HG02798 (cell line): ENCODE measurements around the gene TBX15.

Source experiments
- ATAC-seq: cut with Tn5 transposase; IDR thresholded peaks from one replicate; pipeline ENCODE4 v1.9.1; 2021; ENCODE audit warnings: mild to moderate bottlenecking; ENCODE audit not compliant: unreplicated experiment, poor library complexity

TBX15 gene

DNA sequence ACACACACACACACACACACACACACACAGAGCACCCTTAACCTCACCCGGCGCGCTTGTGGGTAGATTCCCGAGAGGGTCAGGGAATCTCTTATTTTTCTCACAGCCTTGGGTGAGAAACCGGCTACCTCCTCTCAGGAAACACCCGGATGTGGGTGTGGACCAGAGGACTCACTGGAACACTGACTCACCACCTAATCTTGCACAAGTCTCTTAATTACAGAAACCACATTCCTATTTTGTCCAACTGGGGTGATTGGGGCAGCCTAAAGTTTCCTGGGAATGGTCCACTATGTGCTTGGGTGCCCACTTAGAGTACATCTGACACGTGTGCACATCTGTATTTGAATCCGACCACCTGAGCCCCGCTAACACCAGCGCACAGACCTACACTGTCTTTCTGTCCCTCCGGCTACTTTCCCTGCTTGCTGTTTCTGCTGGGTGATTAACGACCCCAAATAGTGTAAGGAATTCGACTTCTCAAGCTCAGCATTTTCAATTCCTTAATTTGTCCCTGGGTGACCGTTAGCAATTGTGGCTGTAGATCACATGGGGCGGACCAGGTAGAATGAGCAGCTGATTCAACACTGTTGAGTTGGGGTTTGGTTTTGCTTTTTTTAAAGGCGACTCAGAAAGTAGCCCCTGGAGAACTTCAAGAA lies 14.0 kb upstream of the TBX15 start:
- ATAC-seq, result no peak

DNA sequence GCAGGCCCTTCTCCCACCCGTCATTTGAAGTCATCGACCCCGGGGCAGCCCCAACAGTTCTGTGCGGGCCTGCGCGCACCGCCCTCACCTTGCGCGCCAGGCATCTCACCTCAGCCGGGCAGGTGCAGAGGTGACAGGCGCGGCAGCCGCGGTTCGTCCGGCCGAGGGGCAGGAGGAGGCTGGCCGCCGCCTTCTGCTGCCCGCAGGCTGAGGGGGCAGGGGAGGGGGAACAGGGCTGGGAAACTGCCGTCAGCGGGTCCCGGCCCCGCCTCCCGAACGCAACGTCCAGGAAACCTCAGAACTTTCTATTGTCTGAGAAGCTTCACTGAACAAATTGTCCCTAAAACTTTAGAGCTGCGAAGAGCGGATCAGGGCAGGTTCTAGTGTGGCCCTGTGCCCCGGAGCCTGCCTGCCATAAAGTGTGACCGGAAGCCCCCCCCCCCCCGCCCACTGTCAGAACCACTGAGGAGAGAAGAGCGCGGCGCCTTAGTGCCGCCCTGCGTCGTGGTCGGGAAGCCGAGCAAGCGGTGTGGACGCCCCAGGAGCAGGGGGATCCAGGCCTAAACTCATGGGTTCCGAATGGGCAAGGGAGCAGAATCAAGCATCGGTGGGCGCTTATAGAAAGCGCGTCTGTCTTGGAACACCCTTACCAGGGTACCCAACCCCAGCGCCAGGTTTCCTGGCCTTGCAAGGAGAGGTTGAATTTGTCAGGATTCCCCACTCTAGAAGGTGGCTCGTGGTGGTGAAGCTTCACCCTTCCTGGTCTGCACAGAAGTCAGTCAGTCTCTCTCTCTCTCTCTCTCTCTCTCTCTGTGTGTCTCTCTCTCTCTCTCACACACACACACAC lies 13.3 kb upstream of the TBX15 start:
- ATAC-seq, result peak; percentile 40

DNA sequence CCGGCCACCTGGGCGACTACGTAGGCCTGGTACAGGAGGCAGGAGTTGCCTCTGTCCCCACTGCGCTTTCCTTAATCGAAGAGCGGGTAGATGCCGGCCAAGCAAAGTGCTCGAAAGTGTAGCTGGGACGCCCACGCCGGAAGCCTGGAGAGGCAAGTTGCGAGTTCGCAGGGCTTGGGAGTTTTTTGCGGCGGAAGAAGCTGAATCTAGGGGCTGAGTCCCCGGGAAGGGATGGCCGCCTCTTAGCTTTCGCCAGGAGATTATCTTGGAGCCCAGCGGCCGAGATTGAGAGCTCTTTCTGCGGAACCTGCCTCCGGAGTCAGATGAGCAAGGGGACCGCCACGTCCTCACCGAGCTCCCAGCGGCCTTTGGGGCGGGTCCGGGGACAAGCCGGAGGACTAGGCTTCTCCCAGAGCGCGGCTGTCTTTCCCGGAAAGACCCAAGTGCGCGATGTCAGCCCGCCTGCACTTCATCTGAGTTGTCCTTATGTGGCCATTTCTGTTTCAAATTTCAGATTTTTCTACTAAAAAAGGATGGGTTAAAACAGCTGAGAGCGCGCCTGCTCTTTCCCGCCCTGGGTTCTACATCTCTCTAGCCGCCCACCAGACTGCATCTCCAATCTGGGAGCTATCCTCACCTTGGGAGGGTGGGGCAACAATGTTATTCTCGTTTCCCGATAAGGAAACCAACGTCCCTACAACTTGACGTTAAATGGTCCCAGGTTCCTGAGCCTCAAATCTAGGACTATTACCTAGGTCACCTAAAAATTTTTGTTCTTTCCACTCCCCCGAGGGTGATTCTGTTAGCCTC lies 12.4 kb upstream of the TBX15 start:
- no peak for ATAC-seq

DNA sequence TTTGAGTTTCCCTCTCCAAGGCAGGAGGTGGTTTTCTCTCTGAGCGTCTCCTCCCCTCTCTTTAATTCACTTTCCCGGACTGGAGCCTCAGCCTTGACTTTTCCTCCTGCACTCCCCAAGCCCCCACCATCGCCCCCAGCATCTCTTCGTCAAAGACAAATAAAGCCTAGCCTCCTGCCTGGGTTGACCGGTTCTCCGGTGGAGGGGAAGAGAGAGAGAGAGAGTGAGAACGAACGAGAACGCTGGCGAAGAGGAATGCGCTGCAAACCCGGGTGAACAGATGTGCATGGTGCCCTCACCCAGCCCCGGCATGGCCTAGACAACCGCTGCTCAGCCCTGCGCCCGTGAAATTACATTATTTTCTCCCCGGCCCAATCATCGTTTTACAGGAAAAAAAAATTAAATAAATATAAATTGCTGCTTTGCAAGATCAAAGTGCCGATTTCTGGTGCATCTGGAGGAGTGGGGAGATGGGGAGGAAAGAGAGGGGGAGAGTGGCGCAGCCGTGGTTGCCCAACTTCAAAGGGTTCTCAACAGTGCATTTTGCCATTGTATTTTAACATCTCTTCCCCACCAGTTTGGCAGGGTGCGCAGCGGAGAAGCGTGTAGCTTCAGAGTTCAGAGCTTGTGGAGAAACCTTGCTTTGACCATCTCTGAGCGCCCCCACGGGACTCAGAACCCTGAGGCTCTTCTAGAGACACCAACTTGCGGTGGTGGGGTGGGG lies 11.4 kb upstream of the TBX15 start:
- no peak for ATAC-seq

DNA sequence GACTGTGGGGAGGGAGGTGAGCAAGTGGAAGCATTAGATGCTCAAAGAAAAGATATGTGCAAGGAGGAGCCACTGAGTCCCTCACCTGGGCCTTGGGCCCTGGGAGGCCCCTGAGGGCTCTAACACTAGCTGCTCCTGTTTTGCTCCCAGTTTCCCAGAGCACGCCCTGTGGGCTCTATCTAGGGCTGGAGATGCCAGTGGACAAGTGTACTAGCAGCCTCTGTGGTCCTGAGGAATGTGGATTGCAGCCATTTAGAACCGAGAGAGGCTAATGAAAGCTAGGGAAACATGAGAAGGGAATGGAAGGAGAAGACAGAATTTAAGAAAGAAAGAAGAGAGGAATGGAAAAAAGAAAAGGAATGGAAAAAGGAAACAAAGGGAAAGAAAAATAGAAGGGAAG lies 10.0 kb upstream of the TBX15 start:
- no peak for ATAC-seq

DNA sequence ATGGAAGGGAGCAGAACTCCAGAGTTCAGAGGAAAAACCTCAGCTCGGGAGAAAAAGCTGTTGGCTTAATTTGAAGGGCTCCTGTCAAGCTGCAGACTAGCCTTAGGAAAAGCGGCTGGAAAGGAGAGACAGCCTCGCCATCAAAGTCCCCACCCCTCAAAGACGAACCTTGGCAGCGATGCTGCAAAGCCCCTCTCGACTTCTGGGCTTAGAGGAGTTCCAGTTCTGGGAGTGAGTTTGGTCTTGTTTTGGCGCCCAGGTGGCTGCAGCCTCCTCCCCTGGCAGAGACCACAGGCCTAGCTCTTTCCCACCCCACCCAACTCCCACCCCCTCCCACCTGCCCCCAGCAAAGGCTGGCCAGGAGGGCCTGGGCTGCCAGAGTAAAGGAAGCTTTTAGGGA lies 9.1 kb upstream of the TBX15 start:
- ATAC-seq, result no peak

DNA sequence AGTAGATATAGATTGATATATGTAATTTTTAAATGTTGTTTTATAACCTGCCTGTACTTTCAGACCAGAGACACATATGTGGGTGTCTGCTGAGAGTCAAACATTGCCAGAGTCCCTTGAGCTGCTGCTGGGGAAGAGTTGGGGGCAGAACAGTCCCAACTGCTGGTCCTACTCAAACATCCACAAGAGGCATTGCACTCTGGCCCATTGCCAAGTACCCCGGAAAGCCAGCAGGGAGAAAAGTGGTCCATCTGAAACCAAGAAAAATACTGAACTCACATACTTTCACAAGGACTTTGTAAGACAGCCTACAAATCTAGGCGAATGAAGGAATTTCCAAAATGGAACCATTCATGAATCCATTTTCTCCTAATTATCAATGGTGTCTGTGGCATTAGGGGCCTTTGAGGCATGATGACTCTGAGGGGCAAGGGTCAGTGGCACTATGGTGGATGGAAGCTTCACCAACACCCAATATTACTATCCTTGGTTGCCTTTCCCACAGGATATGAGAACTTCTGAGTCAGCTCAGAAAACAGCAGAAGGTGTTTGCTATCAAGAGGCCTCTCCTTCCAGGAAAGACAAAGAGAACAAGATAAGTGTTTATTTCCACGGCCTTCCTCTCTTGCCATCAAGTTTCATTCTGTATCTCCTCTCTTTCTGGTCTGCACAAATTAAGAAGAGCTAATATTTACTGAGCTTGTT lies 7.3 kb upstream of the TBX15 start:
- no peak for ATAC-seq

DNA sequence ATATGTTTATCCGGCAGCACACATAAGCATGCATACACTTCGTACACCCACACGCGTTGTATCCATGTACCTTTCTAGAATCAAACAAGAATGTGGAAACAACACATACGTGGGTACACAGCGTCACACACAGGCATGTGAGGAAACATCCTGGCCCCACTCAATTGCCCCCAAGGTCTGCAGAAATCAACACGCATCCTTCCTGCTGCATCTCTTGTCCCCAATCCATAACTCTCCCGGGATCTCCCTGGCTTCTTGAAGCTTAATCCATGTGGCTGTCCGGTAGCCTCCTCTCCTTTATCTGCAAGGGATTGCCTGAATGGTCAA lies 5.5 kb upstream of the TBX15 start:
- ATAC-seq, result no peak

DNA sequence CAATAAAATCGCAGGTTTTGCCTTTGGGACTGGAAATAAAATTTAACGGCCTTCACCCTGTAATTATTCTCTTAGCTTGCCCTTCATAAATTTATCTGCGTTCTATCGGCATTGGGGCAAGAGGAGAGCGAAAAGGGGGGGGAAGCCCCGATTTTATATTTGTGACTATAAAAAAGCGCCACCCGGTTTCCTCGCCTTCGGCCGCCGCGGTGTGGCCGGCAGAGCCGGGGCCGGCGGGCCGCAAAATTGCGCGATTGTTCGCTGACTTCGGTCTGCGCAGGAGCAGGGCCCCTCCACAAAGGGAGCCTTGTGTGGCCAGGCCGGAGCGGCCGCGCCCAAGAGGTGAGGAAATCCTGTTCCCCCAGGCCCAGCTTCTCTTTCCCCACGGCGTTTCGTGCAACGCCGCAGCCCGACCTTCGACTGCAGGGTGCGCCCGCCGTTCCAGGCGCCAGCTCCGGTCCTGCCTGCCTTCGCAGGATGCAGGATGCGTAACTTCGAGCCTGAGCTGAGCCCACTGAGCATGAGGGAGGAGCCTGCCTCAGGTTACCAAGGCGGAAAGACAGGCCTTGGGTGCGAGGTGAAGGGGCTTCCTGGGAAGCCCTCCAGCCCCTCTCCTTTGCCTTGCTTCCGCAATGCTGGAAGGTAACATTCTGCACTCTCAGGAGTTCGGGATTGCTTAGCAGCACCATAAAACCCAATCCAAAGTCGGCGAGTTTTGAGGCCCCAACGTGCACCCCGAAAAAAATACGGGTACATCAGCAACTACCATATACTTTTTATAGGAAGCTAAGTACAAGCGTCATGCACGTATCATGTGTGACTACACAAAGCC lies 4.9 kb upstream of the TBX15 start:
- ATAC-seq, result no peak

DNA sequence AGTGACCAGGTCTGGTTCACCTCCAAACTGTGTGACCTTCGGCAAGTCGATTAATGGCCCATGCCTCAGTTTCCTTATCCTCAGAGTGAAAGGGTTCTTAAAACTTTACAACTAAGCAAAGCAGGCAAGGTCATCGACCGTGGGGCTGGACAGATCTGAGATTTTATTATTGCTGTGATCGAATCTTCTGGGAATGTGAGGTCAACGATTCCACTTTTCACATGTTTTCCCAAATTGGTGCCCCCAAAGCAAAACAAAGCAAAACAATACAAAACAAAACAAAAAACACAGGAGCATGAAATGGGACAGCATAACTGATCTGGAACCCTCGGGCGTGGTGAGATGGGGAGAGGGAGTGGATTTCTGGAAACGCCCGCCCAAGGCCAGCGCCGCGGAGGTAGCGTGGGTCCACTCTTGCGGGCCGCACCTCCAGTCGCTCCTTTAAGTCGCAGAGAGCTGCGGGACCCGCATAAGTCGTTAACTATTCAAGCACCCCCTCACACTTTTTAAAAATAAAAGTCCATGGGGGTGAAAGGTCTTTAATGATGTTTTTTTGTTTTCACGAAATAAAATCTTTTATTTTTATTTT lies 4.2 kb upstream of the TBX15 start:
- ATAC-seq, result no peak

DNA sequence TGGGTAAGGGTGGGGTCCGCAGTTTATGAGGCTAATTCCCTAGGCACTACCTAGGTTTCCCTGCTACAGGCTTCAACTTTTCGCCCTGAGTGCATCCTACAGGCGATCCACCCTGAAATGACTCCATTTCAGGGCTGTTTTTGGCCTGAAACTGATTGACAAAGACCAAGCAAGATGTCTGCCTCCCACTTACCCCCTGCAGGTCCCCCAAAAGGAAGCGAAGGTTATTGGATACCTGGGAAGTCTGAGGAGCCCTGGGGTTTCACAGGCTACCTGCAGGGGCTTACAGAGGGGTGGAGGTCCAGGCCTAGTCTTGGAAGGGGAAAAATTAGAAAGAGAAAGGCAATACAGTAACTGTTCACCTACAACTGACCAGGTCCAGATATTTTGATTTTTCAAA lies 3.3 kb upstream of the TBX15 start:
- no peak for ATAC-seq

DNA sequence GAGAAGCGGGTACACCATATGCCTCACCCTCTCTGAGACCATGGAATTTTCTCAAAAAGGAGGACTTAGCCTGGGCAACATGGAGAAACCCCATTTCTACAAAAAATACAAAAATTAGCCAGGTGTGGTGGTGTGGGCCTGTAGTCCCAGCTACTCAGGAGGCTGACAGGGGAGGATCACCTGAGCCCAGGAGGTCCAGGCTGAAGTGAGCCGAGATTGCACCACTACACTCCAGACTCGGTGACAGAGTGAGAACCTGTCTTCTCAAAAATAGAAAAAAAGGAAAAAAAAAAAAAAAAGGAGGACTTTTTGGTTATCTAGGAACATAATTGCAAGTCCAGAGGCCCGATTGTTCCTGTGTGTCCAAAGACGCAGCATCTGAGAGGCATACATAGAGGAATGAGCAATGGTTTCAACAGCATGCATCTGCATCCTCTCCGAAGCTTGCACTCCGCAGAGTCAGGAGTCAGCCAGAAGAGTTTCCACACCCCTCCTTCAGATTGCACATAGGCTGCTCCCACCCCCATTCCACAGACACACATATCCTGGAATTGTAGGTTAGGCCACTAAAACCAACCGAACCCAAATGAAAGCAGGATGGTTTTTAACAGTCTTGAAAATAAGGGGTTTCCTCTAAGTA lies 2.5 kb upstream of the TBX15 start:
- ATAC-seq, result no peak

DNA sequence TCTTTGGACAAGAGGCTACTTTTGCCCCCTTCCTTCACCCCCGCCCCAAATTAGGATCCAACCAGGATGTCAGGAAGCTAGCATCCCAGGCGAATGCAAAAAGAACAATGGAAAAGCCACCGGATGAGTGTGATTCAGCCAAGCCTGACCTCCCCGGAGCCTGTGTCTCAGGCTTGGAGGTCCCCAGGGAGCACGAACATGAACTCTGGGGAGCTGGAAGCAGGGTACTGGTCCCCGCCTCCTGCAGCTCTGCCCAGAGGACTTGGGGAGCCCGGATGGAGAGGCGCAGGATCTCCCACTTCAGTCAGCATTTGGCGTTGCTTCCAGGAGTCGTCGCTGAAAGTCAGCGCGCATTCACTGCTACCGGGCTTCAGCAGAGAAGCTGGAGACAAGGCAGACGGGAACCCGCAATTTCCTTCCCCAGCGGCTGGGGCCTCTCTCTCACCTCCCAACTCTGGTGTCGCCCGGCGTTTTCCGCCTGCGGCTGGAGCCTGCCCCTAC lies 1.8 kb upstream of the TBX15 start:
- no peak for ATAC-seq

DNA sequence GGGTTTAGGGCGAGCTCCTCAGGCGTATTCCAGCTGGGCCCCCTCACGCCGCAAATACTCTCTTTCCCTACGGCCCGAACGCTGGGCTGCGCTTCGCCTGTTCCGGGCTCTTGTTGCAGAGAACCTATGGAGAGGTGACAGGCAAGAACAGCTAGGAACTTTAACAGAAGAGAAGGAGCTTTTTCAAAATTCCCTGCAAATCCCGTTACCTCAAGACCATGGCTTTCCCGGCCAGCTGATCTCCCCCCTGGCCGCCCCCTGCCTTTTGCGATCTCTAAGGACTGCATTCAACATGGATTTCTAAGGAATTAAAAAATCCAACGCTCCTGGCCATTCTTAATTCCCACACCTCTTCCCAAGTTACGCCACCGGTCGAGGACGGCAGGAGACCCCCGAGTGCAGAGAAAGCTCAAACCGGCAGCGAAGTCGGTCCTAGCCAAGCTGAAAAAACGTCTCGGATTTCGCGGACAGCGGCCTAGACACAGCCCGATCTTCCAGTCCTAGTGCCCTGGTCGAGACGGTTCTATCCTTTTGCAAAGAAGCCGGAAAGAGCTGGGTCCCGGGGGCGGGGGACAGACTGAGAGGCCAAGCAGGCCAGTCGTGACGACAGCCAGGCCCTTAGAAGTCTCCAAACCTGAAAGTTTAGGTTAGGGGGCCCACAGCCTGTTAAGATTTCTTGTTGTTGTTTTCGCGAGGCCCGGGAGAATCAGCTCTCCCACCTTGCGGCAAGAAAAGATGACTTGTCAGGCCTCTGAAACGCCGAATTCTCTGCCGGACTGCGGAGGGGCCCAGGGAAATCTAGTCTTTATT lies 1.1 kb upstream of the TBX15 start:
- no peak for ATAC-seq

DNA sequence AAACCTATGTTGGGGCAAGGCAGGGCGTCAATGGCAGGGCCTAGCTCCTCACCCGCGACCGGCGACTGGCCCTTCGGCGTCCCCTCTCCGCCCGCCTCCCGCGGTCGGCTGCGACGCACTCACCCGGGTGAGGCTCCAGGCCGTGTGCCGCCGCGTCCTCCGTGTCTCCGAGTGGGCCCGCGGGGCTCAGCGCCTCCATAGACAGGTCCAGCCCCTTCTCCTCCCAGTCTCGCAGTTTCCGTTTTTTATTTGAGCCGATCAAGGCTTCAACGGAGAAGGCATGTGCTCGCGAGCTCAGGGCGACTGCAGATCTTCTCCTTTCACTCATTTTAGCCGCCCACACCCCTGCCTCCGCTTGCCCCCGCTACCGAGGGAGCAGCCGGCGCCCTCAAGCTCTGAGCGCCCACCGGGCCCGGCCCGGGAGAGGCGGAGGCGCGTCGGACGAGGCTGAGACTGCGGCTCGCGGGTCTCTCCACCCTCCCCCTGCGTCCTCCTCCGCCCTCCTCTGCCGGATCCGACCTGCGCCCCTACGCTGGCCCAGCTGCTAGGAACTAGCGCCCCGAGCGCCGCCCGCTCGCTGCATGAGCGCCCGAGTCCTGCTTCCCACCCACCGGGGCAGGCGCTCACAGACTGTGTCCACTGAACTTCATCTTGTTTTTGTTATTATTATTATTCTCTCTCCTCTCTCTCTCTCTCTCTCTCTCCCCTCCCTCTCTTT lies 516 bp downstream of the TBX15 start:
- no peak for ATAC-seq

DNA sequence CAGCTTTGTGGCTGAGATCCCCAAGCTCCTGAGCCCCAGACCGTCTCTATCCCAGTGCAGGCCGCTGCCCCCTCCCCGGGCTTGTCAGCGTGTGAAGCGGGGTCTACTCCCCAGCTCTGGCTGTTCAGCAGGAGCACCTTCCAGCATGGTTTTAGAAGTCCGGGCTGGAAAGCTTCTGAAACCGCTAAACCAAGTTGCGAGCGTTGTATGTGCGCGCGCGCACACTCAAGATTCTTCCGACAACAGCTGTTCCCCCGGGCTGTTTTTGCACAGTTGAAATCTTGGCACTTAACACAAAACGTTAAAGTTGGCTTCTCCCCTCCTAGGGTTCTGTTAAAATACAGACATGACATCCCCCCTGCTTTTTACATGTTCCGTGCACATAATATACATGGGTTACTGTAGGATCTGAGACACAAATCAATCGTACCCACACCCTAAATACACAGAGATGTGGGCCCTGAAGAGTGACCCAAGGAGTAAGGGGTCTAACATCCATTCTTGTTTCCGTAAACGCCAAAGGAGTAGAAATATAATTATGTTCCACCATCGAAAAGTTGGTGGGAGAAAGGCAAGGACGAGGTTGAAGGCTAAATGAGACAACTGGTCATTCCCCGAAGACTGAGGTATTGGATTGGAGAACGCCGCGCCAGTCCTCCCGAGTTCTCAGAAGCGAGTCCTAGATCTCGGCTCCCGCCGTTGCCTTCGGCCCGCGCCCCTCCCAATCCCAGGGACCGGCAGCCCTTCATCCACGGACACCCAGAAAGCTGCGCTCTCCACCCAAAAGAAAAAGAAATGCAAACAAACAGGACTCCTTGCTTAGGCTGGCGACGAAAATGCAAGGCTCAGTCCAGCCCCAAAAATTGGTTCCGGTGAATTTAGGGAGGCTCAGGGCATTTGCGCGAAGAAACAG lies 1.3 kb downstream of the TBX15 start:
- no peak for ATAC-seq
